ENCODE data around the gene DAD1.
"Not testable (repeated sequence)": the region's sequence is repeated elsewhere in the genome, so short reads cannot be mapped to it uniquely, and the experiment has no call there.

Gene DAD1

DNA sequence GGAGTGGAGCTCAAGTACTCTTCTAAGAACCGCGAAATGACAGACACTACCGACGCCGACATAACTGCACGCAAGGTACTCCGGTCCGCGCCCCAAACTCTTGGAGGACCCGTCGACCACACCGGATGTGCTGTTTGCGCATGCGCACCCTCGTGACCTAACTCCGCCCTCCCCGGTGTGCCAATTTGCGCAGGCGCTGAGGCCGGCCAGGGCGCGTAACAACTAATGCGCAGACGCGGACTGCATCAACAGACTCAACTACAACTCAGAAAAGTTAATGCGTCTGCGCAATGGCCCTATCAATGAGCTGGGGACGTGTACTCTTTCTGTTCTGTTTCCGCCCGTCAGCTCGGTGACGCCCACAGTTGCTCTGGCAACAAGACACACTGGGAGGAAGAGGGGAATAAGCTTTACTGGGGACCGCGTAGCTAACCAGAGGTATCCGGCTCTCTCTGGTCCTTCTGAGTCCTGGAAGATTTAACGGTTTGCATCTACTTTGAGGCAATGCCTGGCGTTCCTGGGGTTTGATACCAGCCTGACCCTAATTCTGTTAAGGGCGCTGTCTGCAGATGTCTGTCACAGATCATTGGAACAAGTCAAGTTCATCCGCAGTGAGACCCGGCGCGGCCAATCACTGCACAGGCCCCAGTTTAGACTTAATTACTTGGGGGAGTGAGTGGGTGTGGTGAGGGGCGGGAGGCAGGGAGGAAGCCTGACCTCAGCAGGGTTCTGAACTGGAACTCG lies at the start of gene DAD1:
Gene DAD1, minus strand, starts transcription at position 129 of the 744 bp plus-strand sequence. Its CDS starts 67 bp downstream, at position 62.
- peak within 1 kb of the TSS; percentile 97 to 98 for H3K4me3 Mint-ChIP-seq
- H3K27ac Mint-ChIP-seq: peak within 1 kb of the TSS; percentile 98
- H3K4me1 Mint-ChIP-seq: peaks cover 43 to 70% of the 10 kb centered on the region in 2 donors
- DNase-seq: peak; percentile 99
- ATAC-seq (replicated peaks): peak; percentile 89 to 94
- no peaks in the 10 kb centered on the region for H3K9me3 Mint-ChIP-seq
- peaks cover 24 to 34% of the 10 kb centered on the region in 2 donors for H3K36me3 Mint-ChIP-seq
- no peaks in the 10 kb centered on the region for H3K27me3 Mint-ChIP-seq

DNA sequence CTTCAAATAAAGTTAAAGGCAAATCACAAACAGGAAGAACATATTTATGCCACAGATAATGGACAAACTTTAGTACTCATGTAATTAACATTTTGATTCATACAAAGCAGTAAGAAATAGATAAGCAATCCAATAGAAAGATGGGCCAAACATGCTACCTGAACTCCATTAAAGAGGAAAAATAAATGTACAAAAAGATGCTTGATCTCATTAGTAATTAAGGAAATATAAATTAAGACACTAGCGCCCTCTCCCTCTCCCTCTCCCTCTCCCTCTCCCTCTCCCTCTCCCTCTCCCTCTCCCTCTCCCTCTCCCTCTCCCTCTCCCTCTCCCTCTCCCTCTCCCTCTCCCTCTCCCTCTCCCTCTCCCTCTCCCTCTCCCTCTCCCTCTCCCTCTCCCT lies 47.0 kb upstream of the DAD1 start:
- not testable (repeated sequence) for H3K9me3 Mint-ChIP-seq; ATAC-seq (replicated peaks); DNase-seq; H3K36me3 Mint-ChIP-seq; H3K4me1 Mint-ChIP-seq; H3K4me3 Mint-ChIP-seq; H3K27ac Mint-ChIP-seq
- H3K27me3 Mint-ChIP-seq: peaks cover 14 to 23% of the 10 kb centered on the region in 2 donors

DNA sequence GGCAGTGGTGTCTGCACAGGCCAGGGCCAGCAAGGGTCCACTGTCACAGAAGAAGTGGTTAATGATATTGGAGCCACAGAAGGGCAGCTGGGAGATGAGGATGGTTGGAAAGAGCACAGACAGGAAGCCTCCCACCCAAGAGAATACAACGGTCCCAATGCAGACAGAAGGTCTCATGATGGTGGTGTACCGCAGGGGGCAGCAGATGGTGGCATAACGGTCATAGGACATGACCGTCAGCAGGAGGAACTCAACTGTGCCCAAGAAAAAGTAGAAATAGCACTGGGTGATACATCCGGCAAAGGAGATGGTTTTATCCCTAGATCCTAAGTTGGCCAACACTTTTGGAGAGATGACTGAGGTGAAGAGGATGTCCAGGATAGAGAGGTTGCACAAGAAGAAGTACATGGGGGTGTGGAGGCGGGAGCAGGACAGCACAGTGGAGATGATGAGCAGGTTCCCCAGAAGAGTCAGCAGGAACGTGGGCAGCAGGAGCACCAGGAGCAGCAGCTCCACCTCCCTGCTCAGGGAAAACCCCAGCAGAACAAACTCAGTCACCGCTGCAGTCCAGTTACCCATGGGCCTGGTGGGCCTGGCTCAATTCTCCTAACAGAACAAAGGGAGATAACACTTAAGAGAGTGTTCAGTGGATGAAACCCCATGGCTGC lies 45.3 kb upstream of the DAD1 start:
- ATAC-seq (replicated peaks) (no peak), DNase-seq (no peak)
- peaks cover 25 to 36% of the 10 kb centered on the region in 2 donors for H3K27me3 Mint-ChIP-seq
- H3K27ac Mint-ChIP-seq: no peak overlapping the region
- no peak overlapping the region for H3K4me3 Mint-ChIP-seq
- peaks cover 0 to 2% of the 10 kb centered on the region in 2 donors for H3K4me1 Mint-ChIP-seq
- peaks cover 6 to 7% of the 10 kb centered on the region in 2 donors for H3K36me3 Mint-ChIP-seq
- H3K9me3 Mint-ChIP-seq: peaks cover 7 to 14% of the 10 kb centered on the region in 2 donors

DNA sequence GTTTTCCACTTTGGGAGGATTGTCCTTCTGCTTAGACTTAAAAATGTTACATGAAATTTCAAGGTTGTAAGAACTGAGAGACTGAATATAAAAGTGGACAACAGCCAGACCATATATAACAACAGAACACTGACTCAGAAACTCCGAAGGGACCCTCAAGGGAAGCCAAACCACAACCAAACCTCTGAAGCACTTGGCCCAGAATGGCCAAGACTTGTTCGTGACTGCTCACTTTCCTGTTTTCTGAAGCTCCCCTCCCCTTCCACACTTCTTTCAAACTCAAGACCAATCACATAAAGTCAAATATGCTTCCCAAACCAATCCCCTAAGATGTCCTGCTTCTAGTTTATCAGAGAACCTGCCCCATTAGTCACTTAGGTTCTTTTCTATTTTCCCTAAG lies 41.5 kb upstream of the DAD1 start:
- peaks cover 0 to 2% of the 10 kb centered on the region in 2 donors for H3K4me1 Mint-ChIP-seq
- ATAC-seq (replicated peaks) (no peak), DNase-seq (no peak)
- H3K27ac Mint-ChIP-seq: no peak overlapping the region
- H3K27me3 Mint-ChIP-seq: peaks cover 35 to 43% of the 10 kb centered on the region in 2 donors
- H3K9me3 Mint-ChIP-seq: peaks cover 7 to 14% of the 10 kb centered on the region in 2 donors
- H3K4me3 Mint-ChIP-seq: no peak overlapping the region
- peaks cover 6 to 7% of the 10 kb centered on the region in 2 donors for H3K36me3 Mint-ChIP-seq

DNA sequence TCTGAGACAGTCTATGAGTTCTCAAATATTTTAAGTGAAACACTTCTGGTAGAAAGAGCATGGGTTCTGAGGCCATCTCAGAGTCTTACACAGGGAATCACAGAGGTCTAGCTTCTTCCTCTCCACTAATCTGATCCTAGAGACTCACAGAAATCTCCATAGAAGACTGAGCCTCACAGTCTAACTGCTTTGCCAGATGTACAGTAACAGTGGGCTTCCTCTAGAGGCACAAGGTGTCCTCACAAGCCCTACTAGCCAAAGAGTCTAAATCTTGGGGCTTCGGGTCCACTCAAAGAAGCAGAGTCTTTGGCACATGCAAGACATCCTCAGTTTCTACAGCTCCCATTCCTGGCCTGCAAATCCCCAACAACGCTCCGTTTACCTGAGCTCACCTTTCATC lies 41.0 kb upstream of the DAD1 start:
- no peak overlapping the region for H3K27ac Mint-ChIP-seq
- peaks cover 7 to 14% of the 10 kb centered on the region in 2 donors for H3K9me3 Mint-ChIP-seq
- H3K4me3 Mint-ChIP-seq: no peak overlapping the region
- peaks cover 35 to 43% of the 10 kb centered on the region in 2 donors for H3K27me3 Mint-ChIP-seq
- H3K36me3 Mint-ChIP-seq: peaks cover 6 to 7% of the 10 kb centered on the region in 2 donors
- H3K4me1 Mint-ChIP-seq: peaks cover 0 to 2% of the 10 kb centered on the region in 2 donors
- DNase-seq (no peak), ATAC-seq (replicated peaks) (no peak)

DNA sequence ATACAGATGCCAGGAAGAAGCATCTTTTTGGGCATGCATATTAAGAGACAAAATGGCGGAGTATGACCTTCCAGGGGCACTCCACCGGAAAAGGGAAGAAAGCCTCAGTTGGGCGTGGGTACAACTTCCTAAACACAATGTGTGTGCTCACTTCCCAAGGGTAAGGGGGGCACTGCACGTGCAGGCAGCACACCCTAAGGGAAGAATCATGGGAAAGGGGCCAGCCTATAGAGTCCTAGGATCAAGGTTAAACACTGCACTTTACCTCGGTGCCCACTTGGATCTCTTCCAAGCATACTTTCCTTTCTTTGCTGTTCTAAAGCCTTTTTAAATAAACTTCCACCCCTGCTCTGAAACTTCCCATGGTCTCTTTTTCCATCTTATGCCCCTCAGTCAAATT lies 40.3 kb upstream of the DAD1 start:
- Mint-ChIP-seq H3K27me3 (peaks cover 35 to 43% of the 10 kb centered on the region in 2 donors), H3K4me3 (no peak overlapping the region), H3K4me1 (peaks cover 0 to under 1% of the 10 kb centered on the region in 2 donors), H3K27ac (no peak overlapping the region), H3K9me3 (peaks cover 7 to 14% of the 10 kb centered on the region in 2 donors), H3K36me3 (peaks cover 6 to 7% of the 10 kb centered on the region in 2 donors)
- DNase-seq (no peak), ATAC-seq (replicated peaks) (no peak)

DNA sequence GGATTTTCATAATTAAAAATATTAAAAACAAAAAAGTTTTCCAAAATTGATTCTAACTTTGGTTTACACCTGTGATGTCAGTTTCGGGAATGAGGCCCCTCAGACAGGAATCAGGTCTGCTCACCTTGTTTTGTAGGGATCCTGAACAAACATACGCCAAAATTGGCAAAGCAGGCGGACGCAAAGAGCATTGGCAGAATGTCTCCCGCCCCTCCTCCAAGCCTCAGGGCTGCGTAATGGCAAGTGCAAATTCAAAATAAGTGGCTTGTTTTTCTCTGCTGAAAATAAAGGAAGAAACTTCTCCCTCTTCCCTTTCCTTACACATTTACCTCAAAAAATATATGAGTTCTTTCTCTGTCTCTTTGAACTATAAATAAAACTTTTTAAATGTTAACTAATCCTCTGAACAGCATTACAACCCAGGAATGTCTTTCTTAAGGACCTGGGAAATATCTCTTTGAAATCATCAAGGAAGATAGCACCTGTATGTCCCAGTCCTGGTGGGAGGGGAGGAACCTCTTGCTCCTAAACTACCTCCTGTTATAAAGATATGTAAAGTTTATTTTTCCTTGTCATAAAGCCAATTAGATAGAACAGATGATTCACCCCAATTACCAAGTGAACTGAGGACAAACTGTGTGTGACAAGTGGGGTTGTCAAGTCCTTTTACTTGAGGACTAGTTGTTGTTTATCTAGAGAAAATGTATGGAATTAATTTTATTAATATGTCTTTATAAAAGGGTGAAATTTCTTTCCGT lies 38.7 kb upstream of the DAD1 start:
- Mint-ChIP-seq H3K27ac (no peak overlapping the region), H3K27me3 (peaks cover 33 to 37% of the 10 kb centered on the region in 2 donors)
- no peak for ATAC-seq (replicated peaks)

DNA sequence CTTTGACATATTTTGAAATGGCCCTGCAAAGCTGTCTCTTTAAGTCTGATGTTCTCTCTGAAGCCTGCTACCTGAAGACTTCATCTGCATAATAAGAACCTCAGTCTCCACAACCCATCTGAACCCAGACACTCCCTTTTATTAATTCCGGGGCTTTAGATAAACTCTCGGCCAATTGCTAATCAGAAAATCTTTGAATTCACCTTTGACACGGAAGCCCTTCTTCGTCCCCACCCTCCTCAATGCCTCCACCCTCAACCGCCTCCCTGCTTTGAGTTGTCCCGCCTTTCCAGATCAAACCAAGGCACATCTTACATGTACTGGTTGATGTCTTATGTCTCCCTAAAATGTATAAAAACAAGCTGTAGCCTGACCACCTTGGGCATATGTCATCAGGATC lies 37.6 kb upstream of the DAD1 start:
- Mint-ChIP-seq H3K36me3 (peaks cover 6 to 10% of the 10 kb centered on the region in 2 donors), H3K9me3 (peaks cover 7 to 11% of the 10 kb centered on the region in 2 donors), H3K4me1 (peaks cover 0 to 6% of the 10 kb centered on the region in 2 donors), H3K4me3 (no peak overlapping the region), H3K27ac (no peak overlapping the region), H3K27me3 (peaks cover 25 to 29% of the 10 kb centered on the region in 2 donors)
- no peak for ATAC-seq (replicated peaks)
- DNase-seq: no peak

More for the DNA sequence above, 38.7 kb upstream of the DAD1 start:
- H3K36me3 Mint-ChIP-seq: peaks cover 6 to 7% of the 10 kb centered on the region in 2 donors
- no peak overlapping the region for H3K4me3 Mint-ChIP-seq
- peaks cover 7 to 14% of the 10 kb centered on the region in 2 donors for H3K9me3 Mint-ChIP-seq
- no peak for DNase-seq
- peaks cover 0 to 6% of the 10 kb centered on the region in 2 donors for H3K4me1 Mint-ChIP-seq

DNA sequence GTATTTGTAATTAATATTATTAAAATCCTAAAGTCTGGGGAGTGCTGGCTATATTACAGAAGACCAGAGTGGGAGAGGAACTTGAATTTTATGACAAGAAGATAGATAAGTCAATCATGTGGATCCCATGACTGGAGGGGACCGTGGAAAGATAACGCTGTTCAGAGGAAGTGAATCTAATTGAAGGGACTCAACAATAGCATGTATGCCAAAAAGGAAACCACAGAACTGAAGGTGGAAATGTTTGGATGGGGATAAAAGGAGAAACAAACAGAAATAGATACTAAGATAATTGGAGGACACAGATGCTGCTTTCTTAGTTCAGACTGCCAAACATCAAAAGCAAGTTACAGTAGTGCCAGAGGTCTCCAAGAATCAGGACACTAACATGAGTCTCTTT lies 34.0 kb upstream of the DAD1 start:
- DNase-seq: no peak
- no peaks in the 10 kb centered on the region for H3K9me3 Mint-ChIP-seq
- H3K27ac Mint-ChIP-seq: no peak overlapping the region
- peaks cover 5 to 10% of the 10 kb centered on the region in 2 donors for H3K36me3 Mint-ChIP-seq
- ATAC-seq (replicated peaks): no peak
- H3K27me3 Mint-ChIP-seq: peaks cover 4 to 5% of the 10 kb centered on the region in 2 donors
- no peak overlapping the region for H3K4me3 Mint-ChIP-seq
- peaks cover 0 to 6% of the 10 kb centered on the region in 2 donors for H3K4me1 Mint-ChIP-seq

DNA sequence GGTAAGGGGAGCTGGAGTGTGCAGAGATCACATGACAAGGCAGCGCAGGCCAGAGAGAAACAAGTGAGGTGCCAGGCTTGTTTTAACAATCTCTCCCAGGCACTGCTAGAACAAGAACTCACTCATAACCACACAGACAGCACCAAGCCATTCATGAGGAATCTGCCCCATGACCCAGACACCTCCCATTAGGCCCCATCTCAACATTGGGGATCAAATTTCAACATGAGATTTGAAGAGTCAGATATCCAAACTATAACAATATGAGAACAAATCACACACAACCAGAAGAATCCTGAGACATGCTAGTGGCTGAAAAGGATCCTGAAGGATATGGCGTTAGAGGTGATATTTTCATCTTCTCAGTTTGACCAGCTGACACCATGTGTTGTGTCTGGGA lies 33.2 kb upstream of the DAD1 start:
- ATAC-seq (replicated peaks) (no peak), DNase-seq (no peak)
- Mint-ChIP-seq H3K36me3 (peaks cover 5 to 10% of the 10 kb centered on the region in 2 donors), H3K27ac (no peak overlapping the region), H3K4me1 (peaks cover 0 to 6% of the 10 kb centered on the region in 2 donors), H3K9me3 (no peaks in the 10 kb centered on the region), H3K4me3 (no peak overlapping the region), H3K27me3 (peaks cover 4 to 5% of the 10 kb centered on the region in 2 donors)

DNA sequence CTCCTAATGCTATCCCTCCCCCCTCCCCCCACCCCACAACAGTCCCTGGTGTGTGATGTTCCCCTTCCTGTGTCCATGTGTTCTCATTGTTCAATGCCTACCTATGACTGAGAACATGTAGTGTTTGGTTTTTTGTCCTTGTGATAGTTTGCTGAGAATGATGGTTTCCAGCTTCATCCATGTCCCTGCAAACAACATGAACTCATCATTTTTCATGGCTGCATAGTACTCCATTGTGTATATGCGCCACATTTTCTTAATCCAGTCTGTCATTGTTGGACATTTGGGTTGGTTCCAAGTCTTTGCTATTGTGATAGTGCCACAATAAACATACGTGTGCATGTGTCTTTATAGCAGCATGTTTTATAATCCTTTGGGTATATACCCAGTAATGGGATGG lies 26.7 kb upstream of the DAD1 start:
- H3K9me3 Mint-ChIP-seq; ATAC-seq (replicated peaks); H3K27ac Mint-ChIP-seq; DNase-seq; H3K4me1 Mint-ChIP-seq; H3K27me3 Mint-ChIP-seq; H3K4me3 Mint-ChIP-seq: not testable (repeated sequence)
- peaks cover 26 to 31% of the 10 kb centered on the region in 2 donors for H3K36me3 Mint-ChIP-seq

DNA sequence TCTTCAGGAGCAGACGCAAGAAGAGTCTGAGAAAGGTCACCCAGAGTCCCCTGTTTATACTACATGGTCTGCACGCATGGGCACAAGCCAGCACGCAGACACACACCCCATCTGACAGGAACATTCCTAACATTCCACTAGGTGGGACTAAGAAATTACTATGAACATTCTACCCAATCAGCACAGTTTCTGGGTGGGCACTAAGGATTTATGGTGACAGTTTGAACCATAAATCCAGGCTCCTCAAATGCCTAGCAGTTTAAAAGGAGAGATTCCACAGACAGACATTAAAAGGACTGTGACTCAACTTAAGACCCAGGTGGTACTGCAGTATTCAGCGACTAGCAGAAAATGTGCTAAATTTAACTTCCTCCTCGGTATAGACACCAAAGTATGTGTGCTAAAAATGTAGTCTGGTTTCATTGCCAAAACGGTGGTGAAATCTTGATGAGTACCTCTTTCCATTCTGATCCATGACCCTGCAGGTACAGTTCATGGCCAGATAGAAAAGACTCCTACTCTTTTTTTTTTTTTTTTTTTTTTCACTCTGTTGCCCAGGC lies 25.3 kb upstream of the DAD1 start:
- peaks cover 3 to 9% of the 10 kb centered on the region in 2 donors for H3K4me1 Mint-ChIP-seq
- peak; percentile 66 to 84 for ATAC-seq (replicated peaks)
- peaks cover 0 to 2% of the 10 kb centered on the region in 2 donors for H3K9me3 Mint-ChIP-seq
- peaks cover 35 to 43% of the 10 kb centered on the region in 2 donors for H3K36me3 Mint-ChIP-seq
- H3K4me3 Mint-ChIP-seq: no peak overlapping the region
- H3K27ac Mint-ChIP-seq: no peak overlapping the region
- DNase-seq: no peak
- H3K27me3 Mint-ChIP-seq: no peaks in the 10 kb centered on the region

DNA sequence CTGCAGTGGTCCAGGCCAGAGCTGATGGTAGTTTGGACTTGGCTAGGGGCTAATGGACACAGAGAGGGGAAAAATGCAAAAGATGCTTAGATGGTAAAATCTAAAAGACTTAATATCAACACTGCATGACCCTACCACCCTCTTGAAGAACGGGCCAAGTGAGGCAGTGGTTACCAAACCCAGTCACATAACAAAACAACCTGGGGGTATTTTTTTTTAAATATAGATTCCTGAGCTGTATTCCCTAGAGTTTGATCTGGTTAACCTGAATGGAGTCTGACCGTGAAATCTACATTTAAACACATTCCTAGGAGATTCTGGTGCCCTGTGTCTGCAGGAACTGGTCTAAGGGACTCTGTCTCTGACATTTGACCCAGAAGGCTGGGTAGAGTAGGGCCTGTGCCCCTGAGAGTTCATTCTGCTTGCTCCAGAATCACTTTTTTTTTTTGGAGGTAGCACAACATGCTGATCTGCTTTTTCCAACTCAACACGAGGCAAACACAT lies 24.8 kb upstream of the DAD1 start:
- peak overlapping the region; percentile 37 for H3K27ac Mint-ChIP-seq
- DNase-seq: no peak
- H3K4me3 Mint-ChIP-seq: no peak overlapping the region
- H3K27me3 Mint-ChIP-seq: no peaks in the 10 kb centered on the region
- ATAC-seq (replicated peaks): no peak
- peaks cover 39 to 45% of the 10 kb centered on the region in 2 donors for H3K36me3 Mint-ChIP-seq
- peaks cover 0 to 2% of the 10 kb centered on the region in 2 donors for H3K9me3 Mint-ChIP-seq
- H3K4me1 Mint-ChIP-seq: peaks cover 3 to 9% of the 10 kb centered on the region in 2 donors
